ENCODE data around the gene EPHB6.

Gene EPHB6

DNA sequence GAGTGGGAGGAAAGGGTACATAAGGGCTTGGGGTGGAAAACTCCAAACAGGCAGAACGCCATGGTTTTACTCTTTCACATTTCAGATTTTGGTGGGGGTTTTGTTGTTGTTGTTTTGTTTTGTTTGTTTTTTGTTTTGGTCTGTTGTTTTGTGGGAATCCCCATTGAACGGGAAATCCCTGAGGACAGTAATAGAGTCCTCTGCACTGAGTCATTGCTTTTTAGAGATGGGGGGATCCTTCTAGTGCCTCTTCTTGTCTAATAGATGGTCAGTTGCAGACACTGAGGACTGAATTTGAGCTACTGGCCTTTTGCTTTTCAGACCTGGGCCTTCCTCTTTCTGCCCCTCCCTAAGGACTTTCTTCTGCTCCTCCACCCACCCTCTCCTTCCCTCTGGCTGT is 58.7 kb downstream of the EPHB6 start:
- H3K27ac Mint-ChIP-seq, result no peak overlapping the region
- no peak for ATAC-seq (ENCODE audit: low read depth)
- H3K9me3 Mint-ChIP-seq, result no peaks in the 10 kb centered on the region
- H3K27me3 Mint-ChIP-seq, result peaks cover 17% of the 10 kb centered on the region
- H3K4me1 Mint-ChIP-seq, result no peaks in the 10 kb centered on the region
- no peak for DNase-seq (ENCODE audit: low spot score in 2 of 2)
- no peaks in the 10 kb centered on the region for H3K36me3 Mint-ChIP-seq
- no peak overlapping the region for H3K4me3 Mint-ChIP-seq

DNA sequence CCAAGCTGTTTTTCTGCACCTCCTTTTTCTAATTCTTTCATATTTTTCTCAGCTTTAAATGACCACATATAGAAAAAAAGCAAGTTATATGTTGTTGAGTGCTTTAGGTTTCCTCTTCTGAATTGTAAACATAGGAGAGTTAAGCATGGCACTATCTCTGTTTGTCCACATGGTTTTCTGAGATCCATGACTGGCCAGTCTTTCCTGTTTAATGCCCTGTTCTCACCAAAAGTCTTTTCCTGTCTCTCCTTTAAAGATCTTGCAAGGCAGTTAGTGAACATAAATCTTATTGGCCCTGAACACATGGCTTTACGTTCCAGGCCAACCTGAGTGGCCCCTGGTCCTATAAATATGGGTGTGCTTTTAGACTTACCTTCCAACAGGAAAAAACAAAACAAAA is 59.2 kb downstream of the EPHB6 start:
- Mint-ChIP-seq H3K9me3 (no peaks in the 10 kb centered on the region), H3K36me3 (no peaks in the 10 kb centered on the region), H3K27me3 (peaks cover 16% of the 10 kb centered on the region), H3K4me1 (no peaks in the 10 kb centered on the region), H3K4me3 (no peak overlapping the region), H3K27ac (no peak overlapping the region)
- ATAC-seq (ENCODE audit: low read depth) (no peak), DNase-seq (ENCODE audit: low spot score in 2 of 2) (no peak)

DNA sequence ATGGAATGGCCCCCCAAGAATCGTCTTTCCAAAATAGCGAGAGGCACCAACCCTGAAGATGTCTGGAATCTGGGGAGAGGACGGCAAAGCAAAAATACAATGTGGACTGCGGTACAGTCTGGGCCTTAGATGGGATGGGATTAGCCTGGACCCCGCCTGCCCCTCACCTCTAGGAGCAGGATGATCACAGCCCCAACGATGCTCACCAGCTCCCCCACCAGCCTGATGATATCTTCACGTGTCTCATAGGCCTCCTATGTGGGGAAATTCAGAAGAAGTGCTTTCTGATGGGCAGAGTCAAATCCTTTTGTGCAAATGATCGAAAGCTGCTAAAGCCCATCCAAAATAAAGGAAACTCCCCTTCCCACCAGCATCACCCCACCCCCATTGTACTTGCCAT is 60.4 kb downstream of the EPHB6 start:
- no peaks in the 10 kb centered on the region for H3K36me3 Mint-ChIP-seq
- ATAC-seq (ENCODE audit: low read depth), result no peak
- H3K9me3 Mint-ChIP-seq, result no peaks in the 10 kb centered on the region
- no peak overlapping the region for H3K4me3 Mint-ChIP-seq
- H3K27me3 Mint-ChIP-seq, result peaks cover 19% of the 10 kb centered on the region
- H3K4me1 Mint-ChIP-seq, result no peaks in the 10 kb centered on the region
- no peak for DNase-seq (ENCODE audit: low spot score in 2 of 2)
- no peak overlapping the region for H3K27ac Mint-ChIP-seq

DNA sequence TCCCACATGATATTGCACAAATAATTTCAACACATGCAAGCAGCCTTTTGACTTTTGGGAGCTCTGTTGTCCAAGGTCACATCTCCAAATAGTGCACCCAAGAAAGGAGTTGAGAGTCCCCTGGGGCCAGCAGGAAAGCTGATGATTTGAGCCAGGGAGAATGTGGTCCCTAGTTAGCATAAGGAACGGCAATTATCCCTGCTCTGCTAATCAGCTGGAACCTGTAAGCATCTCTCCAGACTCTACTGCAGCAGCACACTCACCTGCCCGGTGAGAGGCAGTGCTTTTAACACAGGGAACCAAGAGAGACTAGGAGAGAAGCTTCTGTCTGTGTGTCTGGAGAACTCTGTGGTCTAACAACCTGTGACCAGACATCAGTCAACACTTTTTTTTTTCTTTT is 61.6 kb downstream of the EPHB6 start:
- Mint-ChIP-seq H3K4me3 (no peak overlapping the region), H3K36me3 (no peaks in the 10 kb centered on the region), H3K27ac (no peak overlapping the region), H3K27me3 (peaks cover 16% of the 10 kb centered on the region), H3K9me3 (no peaks in the 10 kb centered on the region), H3K4me1 (no peaks in the 10 kb centered on the region)
- no peak for DNase-seq (ENCODE audit: low spot score in 2 of 2)
- ATAC-seq (ENCODE audit: low read depth), result no peak

DNA sequence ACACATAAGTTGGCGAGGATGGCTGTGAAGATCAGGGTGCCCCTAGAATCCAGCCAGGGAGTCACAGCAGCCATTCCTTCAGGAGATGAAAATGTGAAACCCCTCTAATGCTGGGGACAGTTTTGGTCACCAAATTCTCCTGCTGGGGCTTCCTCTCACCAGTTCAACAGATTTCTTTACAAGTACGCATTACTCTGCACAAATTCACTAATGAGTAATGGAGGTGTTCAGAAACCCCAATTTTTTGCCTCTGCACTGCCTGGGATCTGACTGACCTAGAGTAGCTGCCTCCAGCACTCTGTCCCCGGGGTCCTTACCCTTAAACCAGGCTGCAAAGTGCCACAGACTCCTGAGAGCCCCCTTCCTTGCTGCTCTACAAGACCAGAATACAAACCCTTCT is 62.6 kb downstream of the EPHB6 start:
- ATAC-seq (ENCODE audit: low read depth) (no peak), DNase-seq (ENCODE audit: low spot score in 2 of 2) (no peak)
- no peak overlapping the region for H3K27ac Mint-ChIP-seq
- no peaks in the 10 kb centered on the region for H3K36me3 Mint-ChIP-seq
- H3K4me3 Mint-ChIP-seq, result no peak overlapping the region
- peaks cover 16% of the 10 kb centered on the region for H3K27me3 Mint-ChIP-seq
- H3K9me3 Mint-ChIP-seq, result no peaks in the 10 kb centered on the region
- no peaks in the 10 kb centered on the region for H3K4me1 Mint-ChIP-seq

DNA sequence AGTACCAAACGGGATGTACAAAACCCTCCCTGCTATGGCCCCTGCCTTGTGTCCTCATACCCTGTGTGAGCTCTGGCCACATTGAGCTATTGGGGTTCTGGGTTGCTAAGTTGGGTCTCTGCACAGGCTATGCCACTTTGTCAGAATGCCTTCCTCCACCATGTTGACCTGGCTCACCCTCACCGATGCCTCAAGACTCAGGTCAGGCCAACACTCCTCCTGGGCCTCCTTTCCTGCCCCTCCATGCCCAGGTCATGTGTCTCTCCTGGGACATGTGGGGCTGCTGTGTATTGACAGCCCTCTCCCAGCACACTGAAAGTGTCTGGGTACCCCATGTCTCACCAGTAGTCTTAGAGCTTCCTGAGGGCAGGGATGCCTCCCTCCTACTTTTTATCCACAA is 64.0 kb downstream of the EPHB6 start:
- H3K4me1 Mint-ChIP-seq, result no peaks in the 10 kb centered on the region
- no peaks in the 10 kb centered on the region for H3K9me3 Mint-ChIP-seq
- ATAC-seq (ENCODE audit: low read depth), result no peak
- no peak overlapping the region for H3K4me3 Mint-ChIP-seq
- DNase-seq (ENCODE audit: low spot score in 2 of 2), result no peak
- peaks cover 15% of the 10 kb centered on the region for H3K27me3 Mint-ChIP-seq
- H3K36me3 Mint-ChIP-seq, result no peaks in the 10 kb centered on the region
- H3K27ac Mint-ChIP-seq, result no peak overlapping the region

DNA sequence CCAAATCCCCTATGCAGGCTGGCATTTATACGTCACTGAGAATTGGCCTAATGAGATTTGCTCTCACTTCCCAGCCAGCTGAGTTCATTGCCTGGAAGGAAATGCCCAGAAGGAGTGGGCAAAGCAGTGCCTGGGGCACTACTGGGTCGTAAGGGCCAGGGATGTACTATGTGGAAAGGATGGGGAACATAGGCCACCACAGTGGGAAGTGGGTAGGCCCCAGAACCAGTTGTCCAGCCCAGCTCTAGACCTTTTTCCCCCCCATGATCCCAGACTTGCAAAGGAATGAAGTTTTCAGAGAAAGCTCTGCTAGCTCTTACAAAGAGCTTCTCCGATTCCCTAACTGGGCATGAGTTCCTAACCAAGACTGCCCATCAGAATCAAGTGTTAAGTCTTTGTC is 64.8 kb downstream of the EPHB6 start:
- Mint-ChIP-seq H3K4me3 (no peak overlapping the region), H3K27ac (no peak overlapping the region), H3K9me3 (no peaks in the 10 kb centered on the region), H3K27me3 (peaks cover 15% of the 10 kb centered on the region), H3K4me1 (no peaks in the 10 kb centered on the region), H3K36me3 (no peaks in the 10 kb centered on the region)
- no peak for DNase-seq (ENCODE audit: low spot score in 2 of 2)
- no peak for ATAC-seq (ENCODE audit: low read depth)
